Stimulated activated CD8-positive, alpha-beta memory T cell treated with anti-CD3 and anti-CD28 coated beads, Interleukin-15, amount 100 ng/mL, for 4 hours (primary cell): ENCODE results near the gene TAF11L7.
"Not testable (repeated sequence)": the region's sequence is repeated elsewhere in the genome, so short reads cannot be mapped to it uniquely, and the experiment has no call there.

Source experiments
- DNase-seq, 2 donors: peaks; one replicate each; pipeline ENCODE4 v3.0.0-alpha.2; 2020; ENCODE audit warnings: low read depth in 2 of 2

Gene TAF11L7

DNA sequence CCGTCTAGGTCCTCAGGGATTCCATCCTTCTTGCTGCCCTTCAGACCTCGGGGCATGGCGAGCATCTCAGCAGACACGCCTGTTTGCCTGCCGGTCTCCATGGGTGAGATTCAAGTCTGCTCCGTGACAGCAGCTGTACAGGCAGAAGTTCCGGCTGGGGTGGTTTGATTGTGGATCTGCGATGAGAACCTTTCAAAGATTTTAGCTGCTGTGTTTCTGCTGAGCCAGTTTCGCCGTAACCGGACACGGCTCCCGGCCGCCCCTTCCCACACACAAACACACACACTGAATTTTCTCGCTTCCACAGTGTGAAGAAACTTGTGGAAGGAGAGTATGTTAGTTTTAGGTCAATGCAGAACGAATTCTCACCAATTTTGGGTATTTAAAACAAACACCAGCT is at the start of gene TAF11L7:
TSS of gene TAF11L7 (minus strand) at position 101 of the 400 bp plus-strand sequence.
- DNase-seq: not testable (repeated sequence)

- DNase-seq: no peak
These were observed 48.6 kb upstream of the TAF11L7 start, which contains the start of gene TAF11L14 for GRCh38 chr5:17634160-17634559. Gene TAF11L14 (plus strand): TSS chr5:17634460.

GRCh38 chr5:17631788-17632187 is 46.2 kb upstream of the TAF11L7 start, which contains the start of gene TAF11L13:
Gene TAF11L13 (plus strand): TSS chr5:17632088.
- DNase-seq: not testable (repeated sequence)

GRCh38 chr5:17625686-17626085 is 40.1 kb upstream of the TAF11L7 start:
- no peak for DNase-seq

GRCh38 chr5:17620627-17621026 is 35.1 kb upstream of the TAF11L7 start:
- DNase-seq: no peak

GRCh38 chr5:17619354-17619753 is 33.8 kb upstream of the TAF11L7 start:
- no peak for DNase-seq

GRCh38 chr5:17614872-17615605 is 29.5 kb upstream of the TAF11L7 start:
- no peak for DNase-seq

DNA sequence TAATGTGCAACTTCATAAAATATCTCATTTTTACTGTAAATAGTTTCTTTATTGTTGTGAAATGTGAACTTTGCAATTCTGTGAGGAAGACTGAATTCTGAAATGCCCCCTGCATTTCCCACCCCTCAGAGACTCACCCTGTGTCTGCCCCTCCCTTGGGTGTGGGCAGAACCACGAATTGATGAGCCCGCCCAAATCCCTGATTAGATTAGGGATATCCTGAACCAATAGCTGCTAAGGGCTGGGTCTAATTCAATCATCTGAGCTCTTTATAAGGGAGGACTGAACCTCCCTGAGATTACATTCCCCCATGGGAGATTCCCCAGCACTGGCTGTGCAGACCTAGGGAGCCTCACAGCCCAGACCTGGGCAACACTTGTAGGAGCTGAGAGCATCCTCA is 24.5 kb upstream of the TAF11L7 start, which contains the start of gene TAF11L12:
TSS of gene TAF11L12 (plus strand) at position 301 of the 400 bp plus-strand sequence.
- DNase-seq: not testable (repeated sequence)

DNA sequence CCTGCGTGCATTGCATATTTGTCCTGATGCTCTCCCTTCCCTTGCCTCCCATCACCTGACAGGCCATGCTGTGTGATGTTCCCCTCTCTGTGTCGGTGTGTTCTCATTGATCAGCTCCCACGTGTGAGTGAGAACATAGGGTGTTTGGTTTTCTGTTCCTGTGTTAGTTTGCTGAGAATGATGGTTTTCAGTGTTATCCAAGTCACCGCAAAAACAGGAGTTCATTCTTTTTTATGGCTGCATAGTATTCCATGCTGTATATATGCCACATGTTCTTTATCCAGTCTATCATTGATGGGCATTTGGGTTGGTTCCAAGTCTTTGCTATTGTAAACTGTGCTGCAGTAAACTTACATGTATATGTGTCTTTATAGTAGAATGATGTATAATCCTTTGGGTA is 21.9 kb upstream of the TAF11L7 start:
- not testable (repeated sequence) for DNase-seq

DNA sequence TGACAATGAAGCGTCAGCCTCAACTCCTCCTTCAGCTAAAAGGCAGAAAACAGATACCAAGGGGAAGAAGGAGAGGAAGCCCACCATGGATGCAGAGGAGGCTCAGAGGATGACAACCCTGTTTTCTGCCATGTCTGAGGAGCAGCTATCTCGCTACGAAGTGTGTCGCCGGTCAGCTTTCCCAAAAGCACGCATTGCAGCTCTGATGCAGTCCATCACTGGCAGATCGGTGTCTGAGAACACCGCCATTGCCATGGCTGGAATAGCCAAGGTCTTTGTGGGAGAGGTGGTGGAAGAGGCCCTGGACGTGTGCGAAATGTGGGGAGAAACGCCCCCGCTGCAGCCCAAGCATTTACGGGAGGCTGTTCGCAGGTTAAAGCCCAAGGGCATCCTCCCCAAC is 19.4 kb upstream of the TAF11L7 start:
- DNase-seq: no peak

GRCh38 chr5:17603880-17604279 is 18.3 kb upstream of the TAF11L7 start, which contains the start of gene TAF11L11:
Gene TAF11L11 (plus strand): TSS chr5:17604183.
- DNase-seq: not testable (repeated sequence)

GRCh38 chr5:17597728-17598127 is 12.2 kb upstream of the TAF11L7 start, which contains the start of gene TAF11L10:
Gene TAF11L10 (minus strand): TSS chr5:17597828.
- not testable (repeated sequence) for DNase-seq

GRCh38 chr5:17594255-17594654 is 8.7 kb upstream of the TAF11L7 start, which contains the start of gene TAF11L9:
Gene TAF11L9 (minus strand): TSS chr5:17594394.
- DNase-seq: not testable (repeated sequence)

GRCh38 chr5:17590860-17591259 is 5.3 kb upstream of the TAF11L7 start, which contains the start of gene TAF11L8:
Gene TAF11L8 (minus strand): TSS chr5:17590960.
- DNase-seq: not testable (repeated sequence)
